Peyer's patch (tissue), 4 donors: ENCODE data around the gene KCNQ1. TPM values are rescaled to one million over a fixed set of nuclear protein-coding genes. Genes with fewer than 3 reads are reported as not detected.

ENCODE experiments used
- DNase-seq, 3 donors: peaks; one replicate each; pipeline ENCODE4 v3.0.0-alpha.2; 2017 to 2019
- H3K27ac ChIP-seq, 4 donors: fragments of 200-600 bp; sonication (generic); one replicate each; pipeline ENCODE4 v1.5.1; 2016 to 2019
- H3K27me3 ChIP-seq, 2 donors: fragments of 200-600 bp; sonication (generic); one replicate each; pipeline ENCODE4 v1.5.1; 2019
- H3K36me3 ChIP-seq, 3 donors: fragments of 200-600 bp; sonication (generic); one replicate each; pipeline ENCODE4 v1.5.1; 2016 to 2019
- H3K4me1 ChIP-seq, 4 donors: fragments of 200-600 bp; sonication (generic); one replicate each; pipeline ENCODE4 v1.5.1; 2016 to 2019
- H3K4me3 ChIP-seq, 4 donors: fragments of 200-600 bp; sonication (generic); 1 replicate in 3 of 4; 2 replicates in 1 of 4; pipeline ENCODE4 v1.5.1; 2016 to 2019; ENCODE audit warnings: mild to moderate bottlenecking in 1 of 4
- H3K9me3 ChIP-seq, 4 donors: fragments of 200-600 bp; sonication (generic); one replicate each; pipeline ENCODE4 v1.5.1; 2016 to 2019; ENCODE audit warnings: mild to moderate bottlenecking in 1 of 4
- POLR2A ChIP-seq, 2 donors: fragments of 450-650 bp; IDR thresholded peaks; one replicate each; pipeline ENCODE4 v1.5.1; 2017; ENCODE audit warnings: antibody characterized with exemption in 2 of 2, mild to moderate bottlenecking in 2 of 2, moderate library complexity in 2 of 2
- total RNA-seq, 4 donors: library from RNA; depleted of rRNA; stranded (reverse); fragments of >200 nt; gene quantifications; one replicate each; pipeline ENCODE4 v1.1.0, GENCODE V29; 2016
- TF ChIP-seq, protein P1 (sequence below), 6 experiments: fragments of 450-650 bp in 4 of 6; fragments of 200-600 bp in 2 of 6; sonication (generic) in 1 of 6; IDR thresholded peaks; one replicate each; pipeline ENCODE4 v1.5.1; 2017 to 2019; ENCODE audit warnings: antibody characterized with exemption in 6 of 6, mild to moderate bottlenecking in 3 of 6, moderate library complexity in 1 of 6

Gene KCNQ1
- total RNA-seq, 4 donors from 2014 or later, result 50.6 to 66.4 (median 54.2) TPM

DNA sequence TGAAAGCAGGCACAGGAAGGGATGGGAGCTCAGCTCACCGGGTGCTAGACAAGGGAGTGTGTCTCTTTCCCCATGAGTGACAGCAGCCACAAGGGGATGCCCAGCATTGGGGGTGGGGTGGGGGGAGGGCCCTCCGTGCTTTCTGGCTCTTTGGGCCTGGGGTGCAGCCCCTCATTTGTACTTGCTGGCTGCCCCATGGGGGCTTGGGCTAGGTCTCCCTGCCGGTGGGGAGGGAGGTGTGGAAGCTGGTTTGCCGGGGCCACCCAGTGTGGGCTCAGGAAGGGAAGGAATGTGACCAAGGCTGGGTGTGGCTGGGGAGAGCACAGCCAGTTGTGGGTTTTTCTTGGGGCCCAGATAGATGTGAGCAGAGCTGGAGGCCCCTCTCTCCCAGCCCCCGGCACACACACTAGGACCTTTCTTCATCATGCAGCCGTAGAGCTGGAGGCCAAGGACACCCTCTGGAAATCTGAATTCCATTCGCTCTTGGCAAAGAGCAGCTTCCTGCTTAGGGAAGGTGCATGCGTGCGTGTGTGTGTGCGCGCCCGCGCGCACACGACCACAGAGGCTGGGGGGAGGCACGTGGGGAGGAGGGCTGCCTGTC, 229.2 kb downstream of the KCNQ1 start:
- no peak for TF ChIP-seq POLR2A (IDR thresholded peaks at IDR 0.05)
- TF ChIP-seq, protein P1, sequence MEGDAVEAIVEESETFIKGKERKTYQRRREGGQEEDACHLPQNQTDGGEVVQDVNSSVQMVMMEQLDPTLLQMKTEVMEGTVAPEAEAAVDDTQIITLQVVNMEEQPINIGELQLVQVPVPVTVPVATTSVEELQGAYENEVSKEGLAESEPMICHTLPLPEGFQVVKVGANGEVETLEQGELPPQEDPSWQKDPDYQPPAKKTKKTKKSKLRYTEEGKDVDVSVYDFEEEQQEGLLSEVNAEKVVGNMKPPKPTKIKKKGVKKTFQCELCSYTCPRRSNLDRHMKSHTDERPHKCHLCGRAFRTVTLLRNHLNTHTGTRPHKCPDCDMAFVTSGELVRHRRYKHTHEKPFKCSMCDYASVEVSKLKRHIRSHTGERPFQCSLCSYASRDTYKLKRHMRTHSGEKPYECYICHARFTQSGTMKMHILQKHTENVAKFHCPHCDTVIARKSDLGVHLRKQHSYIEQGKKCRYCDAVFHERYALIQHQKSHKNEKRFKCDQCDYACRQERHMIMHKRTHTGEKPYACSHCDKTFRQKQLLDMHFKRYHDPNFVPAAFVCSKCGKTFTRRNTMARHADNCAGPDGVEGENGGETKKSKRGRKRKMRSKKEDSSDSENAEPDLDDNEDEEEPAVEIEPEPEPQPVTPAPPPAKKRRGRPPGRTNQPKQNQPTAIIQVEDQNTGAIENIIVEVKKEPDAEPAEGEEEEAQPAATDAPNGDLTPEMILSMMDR (IDR thresholded peaks at IDR 0.05), result no peak
- Histone ChIP-seq H3K4me3 (no peak overlapping the region), H3K27me3 (no peaks in the 10 kb centered on the region), H3K9me3 (no peaks in the 10 kb centered on the region), H3K36me3 (no peaks in the 10 kb centered on the region), H3K27ac (no peak overlapping the region), H3K4me1 (no peaks in the 10 kb centered on the region)
- DNase-seq, result peak in 2 of 3 donors; percentile 4 to 27

DNA sequence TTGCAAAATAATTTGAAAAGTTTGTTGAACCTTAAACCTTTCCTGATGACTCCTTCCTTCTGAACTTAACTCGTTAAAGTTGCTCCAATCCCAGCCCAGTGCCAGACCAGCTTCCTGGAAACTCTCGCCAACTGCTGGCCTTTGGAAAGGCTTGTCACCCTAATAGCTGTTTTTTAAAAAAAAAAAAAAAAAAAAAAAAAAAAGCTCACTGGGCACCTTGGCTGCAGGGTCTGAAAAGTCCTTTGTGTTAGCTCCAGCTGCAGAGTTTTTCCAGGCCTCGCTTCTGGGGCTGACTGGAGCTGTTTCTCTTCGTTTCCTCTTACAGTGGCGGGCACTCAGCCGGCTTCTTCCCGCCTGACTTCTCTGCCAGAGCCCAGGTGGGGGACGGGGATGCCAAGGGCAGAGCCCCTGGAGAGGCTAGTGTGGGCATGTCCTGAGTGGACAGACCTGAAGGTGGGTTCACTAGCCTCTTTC, 229.9 kb downstream of the KCNQ1 start:
- no peak for TF ChIP-seq POLR2A (IDR thresholded peaks at IDR 0.05)
- TF ChIP-seq, protein P1 (IDR thresholded peaks at IDR 0.05), result no peak
- DNase-seq, result peak in 2 of 3 donors; percentile 14 to 36
- Histone ChIP-seq H3K27me3 (no peaks in the 10 kb centered on the region), H3K9me3 (no peaks in the 10 kb centered on the region), H3K4me3 (no peak overlapping the region), H3K36me3 (no peaks in the 10 kb centered on the region), H3K4me1 (no peaks in the 10 kb centered on the region), H3K27ac (peak overlapping the region in 1 of 4 donors; percentile 17)

DNA sequence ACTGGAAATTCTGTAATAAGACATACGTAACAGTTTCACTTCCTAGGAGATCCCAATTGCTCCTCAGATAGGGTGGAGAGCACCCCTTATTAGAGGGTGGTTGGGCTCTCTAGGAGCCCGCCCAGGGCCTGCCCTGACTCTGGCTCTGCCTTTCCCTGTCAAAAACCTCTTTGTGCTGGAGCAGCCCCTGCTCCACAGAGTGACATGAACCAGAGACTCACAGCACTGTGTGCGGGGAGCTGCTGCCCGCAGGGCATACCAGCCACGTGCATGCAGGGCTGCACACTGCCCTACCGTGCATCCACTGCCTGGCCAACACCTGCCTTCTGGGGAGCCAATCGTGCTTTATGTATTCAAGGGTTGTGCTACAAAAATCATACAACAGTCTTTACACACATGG, 230.7 kb downstream of the KCNQ1 start:
- Histone ChIP-seq H3K27ac (no peak overlapping the region), H3K27me3 (no peaks in the 10 kb centered on the region), H3K4me1 (no peaks in the 10 kb centered on the region), H3K4me3 (no peak overlapping the region), H3K36me3 (no peaks in the 10 kb centered on the region), H3K9me3 (no peaks in the 10 kb centered on the region)
- peak in 2 of 3 donors; percentile 31 to 33 for DNase-seq
- no peak for TF ChIP-seq POLR2A (IDR thresholded peaks at IDR 0.05)
- TF ChIP-seq, protein P1 (IDR thresholded peaks at IDR 0.05), result no peak

DNA sequence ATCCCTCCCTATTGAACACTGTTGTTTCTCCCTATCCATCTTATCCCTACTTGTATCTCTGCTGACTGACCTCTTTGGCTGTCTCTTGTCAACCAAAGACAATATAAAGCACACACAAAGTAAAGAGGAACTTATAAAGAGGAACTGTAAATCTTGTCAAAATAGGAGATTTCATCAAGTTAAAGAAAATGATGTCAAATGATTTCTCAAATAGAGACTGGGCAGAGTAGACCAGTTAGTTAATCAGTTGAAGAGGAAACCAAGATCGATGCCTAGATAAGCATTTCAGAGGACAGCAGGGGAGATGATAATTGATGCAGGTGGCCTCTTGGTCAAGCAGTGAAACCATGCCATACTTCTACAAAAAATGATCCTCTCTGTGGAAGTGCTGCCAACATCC, 232.3 kb downstream of the KCNQ1 start:
- DNase-seq, result no peak
- Histone ChIP-seq H3K4me1 (no peaks in the 10 kb centered on the region), H3K27ac (no peak overlapping the region), H3K9me3 (no peaks in the 10 kb centered on the region), H3K36me3 (no peaks in the 10 kb centered on the region), H3K4me3 (no peak overlapping the region), H3K27me3 (no peaks in the 10 kb centered on the region)
- TF ChIP-seq, protein P1 (IDR thresholded peaks at IDR 0.05), result no peak
- no peak for TF ChIP-seq POLR2A (IDR thresholded peaks at IDR 0.05)

DNA sequence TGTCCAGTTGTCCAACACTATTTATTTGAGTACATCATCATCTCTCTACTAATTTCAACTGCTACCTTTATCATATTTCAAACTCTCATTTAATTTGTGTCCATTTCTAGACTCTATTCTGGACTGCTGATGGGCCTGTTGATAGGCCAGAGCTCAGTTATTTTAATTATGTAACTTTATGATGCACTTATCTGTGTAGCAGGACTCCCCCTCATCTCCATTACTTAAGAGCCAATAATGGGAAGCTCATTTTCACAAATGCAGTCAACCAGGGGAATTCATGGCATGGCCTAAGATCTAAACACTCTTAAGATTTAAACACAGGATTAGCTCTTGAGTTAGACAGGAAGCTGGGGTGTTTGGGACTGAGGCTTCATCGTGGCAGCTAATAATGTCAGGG, 233.6 kb downstream of the KCNQ1 start:
- Histone ChIP-seq H3K9me3 (no peaks in the 10 kb centered on the region), H3K4me1 (no peaks in the 10 kb centered on the region), H3K27ac (no peak overlapping the region), H3K36me3 (no peaks in the 10 kb centered on the region), H3K27me3 (no peaks in the 10 kb centered on the region), H3K4me3 (no peak overlapping the region)
- TF ChIP-seq, protein P1 (IDR thresholded peaks at IDR 0.05), result no peak
- no peak for TF ChIP-seq POLR2A (IDR thresholded peaks at IDR 0.05)
- no peak for DNase-seq
